DND-41 (cell line): ENCODE results near the gene SLC23A1.
A peak's percentile ranks its signal among the peaks of the same experiment; 100 is the strongest.

Experiments used
- ATAC-seq: fragments of 200-7000 bp; cut with Tn5 transposase; 3 replicates; pipeline ENCODE4 v1.9.1; 2021; ENCODE audit warnings: low read depth; ENCODE audit not compliant: insufficient read depth
- DNase-seq: peaks from one replicate; pipeline ENCODE4 v3.0.0-alpha.2; 2020
- H2AFZ ChIP-seq: 2 replicates; pipeline ENCODE4 v1.6.0; 2012; ENCODE audit warnings: low read depth, low read length
- H3K27ac ChIP-seq: 2 replicates; pipeline ENCODE4 v1.5.1; 2012; ENCODE audit warnings: low read length, inconsistent platforms
- H3K27me3 ChIP-seq: fragments of 200-600 bp; sonication (generic); 2 replicates; pipeline ENCODE4 v1.6.0; 2012; ENCODE audit warnings: low read length, mild to moderate bottlenecking, inconsistent platforms; ENCODE audit not compliant: insufficient read depth, poor library complexity
- H3K36me3 ChIP-seq: 2 replicates; pipeline ENCODE4 v1.5.1; 2012; ENCODE audit warnings: low read length, inconsistent platforms; ENCODE audit not compliant: insufficient read depth
- H3K4me1 ChIP-seq: 2 replicates; pipeline ENCODE4 v1.5.1; 2012; ENCODE audit warnings: mild to moderate bottlenecking, low read length; ENCODE audit not compliant: insufficient read depth
- H3K4me2 ChIP-seq: 2 replicates; pipeline ENCODE4 v1.6.0; 2012; ENCODE audit warnings: mild to moderate bottlenecking, moderate library complexity, low read length, inconsistent platforms; ENCODE audit not compliant: insufficient read depth
- H3K4me3 ChIP-seq, 2 experiments: fragments of 200-600 bp in 1 of 2; shearing (Covaris generic) in 1 of 2; 2 replicates each; pipeline ENCODE4 v1.5.1; 2012 to 2016; ENCODE audit warnings: inconsistent platforms in 2 of 2, low read length in 2 of 2, mild to moderate bottlenecking in 2 of 2, low read depth in 1 of 2, moderate library complexity in 1 of 2
- H3K79me2 ChIP-seq: 2 replicates; pipeline ENCODE4 v1.6.0; 2012; ENCODE audit warnings: low read length, inconsistent platforms; ENCODE audit not compliant: insufficient read depth
- H3K9ac ChIP-seq: 2 replicates; pipeline ENCODE4 v1.6.0; 2012; ENCODE audit warnings: low read depth, mild to moderate bottlenecking, inconsistent platforms, low read length, moderate library complexity
- H3K9me3 ChIP-seq: 2 replicates; pipeline ENCODE4 v1.5.1; 2012; ENCODE audit warnings: low read length, moderate library complexity, mild to moderate bottlenecking, inconsistent platforms; ENCODE audit not compliant: insufficient read depth, severe bottlenecking
- H4K20me1 ChIP-seq: 2 replicates; pipeline ENCODE4 v1.6.0; 2012; ENCODE audit warnings: low read length; ENCODE audit not compliant: insufficient read depth
- CTCF ChIP-seq: IDR thresholded peaks from 2 replicates; pipeline ENCODE4 v1.5.1; 2012; ENCODE audit warnings: borderline replicate concordance, low read length, moderate library complexity, mild to moderate bottlenecking; ENCODE audit not compliant: poor library complexity, severe bottlenecking; ENCODE audit errors: extremely low read depth
- EZH2 ChIP-seq: IDR thresholded peaks from 3 replicates; pipeline ENCODE4 v1.6.1; 2012; ENCODE audit warnings: borderline replicate concordance, low read depth, mild to moderate bottlenecking, moderate library complexity, low read length, inconsistent platforms; ENCODE audit not compliant: severe bottlenecking

Gene SLC23A1

GRCh38 chr5:139378101-139378825 is 4.8 kb downstream of the SLC23A1 start:
- no peak for ATAC-seq

GRCh38 chr5:139377226-139377625 is 5.9 kb downstream of the SLC23A1 start:
- no peak overlapping the region for H2AFZ ChIP-seq
- peaks cover 4% of the 10 kb centered on the region; the same call in 1 of the 2 replicates for H4K20me1 ChIP-seq
- H3K27me3 ChIP-seq = no peaks in the 10 kb centered on the region
- peaks cover 41% of the 10 kb centered on the region for H3K36me3 ChIP-seq
- no peak for DNase-seq
- ATAC-seq = no peak
- no peak overlapping the region for H3K4me2 ChIP-seq
- no peak overlapping the region for H3K4me3 ChIP-seq
- H3K79me2 ChIP-seq = no peaks in the 10 kb centered on the region
- H3K9me3 ChIP-seq = no peaks in the 10 kb centered on the region
- H3K9ac ChIP-seq = no peak overlapping the region
- peak overlapping the region; percentile 33; the same call in 1 of the 2 replicates for H3K27ac ChIP-seq
- TF ChIP-seq EZH2 = no peak
- no peak for TF ChIP-seq CTCF
- no peaks in the 10 kb centered on the region for H3K4me1 ChIP-seq

More at GRCh38 chr5:139378101-139378825, 4.8 kb downstream of the SLC23A1 start:
- Histone ChIP-seq H2AFZ (no peak overlapping the region), H3K4me3 (no peak overlapping the region), H3K27me3 (no peaks in the 10 kb centered on the region), H3K79me2 (no peaks in the 10 kb centered on the region), H3K36me3 (peaks cover 38% of the 10 kb centered on the region), H3K4me1 (peaks cover 1% of the 10 kb centered on the region; the same call in 1 of the 2 replicates), H4K20me1 (peaks cover 4% of the 10 kb centered on the region; the same call in 1 of the 2 replicates), H3K27ac (0 out of 2 replicates have a peak overlapping the region, but pooled peaks have one; percentile 6), H3K9me3 (no peaks in the 10 kb centered on the region), H3K4me2 (no peak overlapping the region), H3K9ac (no peak overlapping the region)
- TF ChIP-seq CTCF = no peak
- no peak for TF ChIP-seq EZH2
- no peak for DNase-seq

- Histone ChIP-seq H2AFZ (no peak overlapping the region), H3K79me2 (no peaks in the 10 kb centered on the region), H3K36me3 (peaks cover 50% of the 10 kb centered on the region), H3K4me3 (no peak overlapping the region), H3K27ac (no peak overlapping the region), H3K4me1 (no peaks in the 10 kb centered on the region), H3K4me2 (no peak overlapping the region), H3K9ac (no peak overlapping the region), H4K20me1 (peaks cover 6% of the 10 kb centered on the region; the same call in 1 of the 2 replicates), H3K9me3 (no peaks in the 10 kb centered on the region), H3K27me3 (no peaks in the 10 kb centered on the region)
- no peak for ATAC-seq
- no peak for DNase-seq
- TF ChIP-seq CTCF (no peak), EZH2 (no peak)
These were observed 6.7 kb downstream of the SLC23A1 start for GRCh38 chr5:139376364-139376763.
